Activated CD4-positive, CD25-positive, alpha-beta regulatory T cell treated with anti-CD3 and anti-CD28 coated beads, Interleukin-2, amount 50 U/mL, for 16 hours (primary cell): ENCODE data around the gene MAML2.
A peak's percentile ranks its signal among the peaks of the same experiment; 100 is the strongest.

ENCODE experiments used
- DNase-seq: peaks from one replicate; pipeline ENCODE4 v3.0.0-alpha.2; 2020; ENCODE audit warnings: low read depth, low spot score

The MAML2 gene

DNA sequence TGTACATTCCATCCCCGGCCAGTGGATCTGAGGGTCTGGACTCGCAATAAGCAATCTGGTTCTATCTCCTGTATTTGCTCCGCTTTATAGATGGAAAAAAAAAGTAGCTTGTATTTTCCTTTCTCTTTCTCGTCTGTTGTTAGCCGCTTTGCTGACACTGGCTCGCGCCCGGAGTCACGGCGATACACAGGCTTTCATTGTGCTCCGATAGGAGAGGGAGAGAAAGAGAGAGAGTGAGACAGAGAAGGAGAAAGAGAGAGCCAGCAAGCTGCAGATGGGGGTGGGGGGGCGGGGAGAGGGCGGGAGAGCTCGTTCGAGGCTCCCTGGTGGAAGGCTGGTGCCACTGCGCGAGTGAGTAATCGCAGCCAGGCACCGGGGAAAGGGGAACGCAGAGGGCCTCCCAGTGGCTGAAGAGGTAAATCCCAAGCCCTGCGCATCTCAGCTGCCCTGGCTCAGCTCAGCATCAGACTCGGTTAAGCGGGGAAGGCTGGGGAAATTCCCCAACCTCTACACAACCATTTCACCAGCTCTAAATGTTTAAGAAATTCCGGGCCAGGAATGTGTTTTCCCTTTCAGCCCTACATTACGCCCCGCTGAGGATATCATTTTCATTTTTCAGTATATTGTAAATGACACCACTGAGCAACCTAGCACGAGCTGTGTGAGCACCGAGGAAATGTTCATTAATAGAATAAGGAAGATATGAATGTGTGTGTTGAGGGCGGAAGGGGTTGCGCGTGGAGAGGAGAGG lies at the start of gene MAML2:
MAML2 (minus strand) TSS at position 235 of the 751 bp plus-strand sequence. CDS start 1,300 bp downstream, outside the sequence.
- peak; percentile 80 for DNase-seq

DNA sequence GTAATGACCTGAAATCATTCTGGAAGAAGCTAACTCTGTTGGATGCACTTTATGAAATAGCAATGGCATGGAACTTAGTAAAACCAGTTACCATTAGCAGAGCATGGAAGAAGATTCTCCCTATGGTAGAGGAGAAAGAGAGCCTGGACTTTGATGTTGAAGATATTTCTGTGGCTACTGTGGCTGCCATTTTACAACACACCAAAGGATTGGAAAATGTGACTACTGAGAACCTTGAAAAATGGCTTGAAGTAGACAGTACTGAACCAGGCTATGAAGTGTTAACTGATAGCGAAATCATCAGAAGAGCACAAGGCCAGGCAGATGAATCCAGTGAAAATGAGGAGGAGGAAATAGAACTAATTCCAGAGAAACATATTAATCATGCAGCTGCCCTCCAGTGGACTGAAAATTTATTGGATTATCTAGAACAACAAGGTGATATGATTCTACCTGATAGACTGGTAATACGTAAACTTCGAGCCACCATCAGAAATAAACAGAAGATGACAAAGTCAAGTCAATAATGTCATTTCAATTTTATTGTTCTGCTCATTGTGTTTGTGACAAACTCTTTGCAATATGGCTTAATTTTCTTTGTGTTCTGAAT lies 48.8 kb upstream of the MAML2 start:
- no peak for DNase-seq

DNA sequence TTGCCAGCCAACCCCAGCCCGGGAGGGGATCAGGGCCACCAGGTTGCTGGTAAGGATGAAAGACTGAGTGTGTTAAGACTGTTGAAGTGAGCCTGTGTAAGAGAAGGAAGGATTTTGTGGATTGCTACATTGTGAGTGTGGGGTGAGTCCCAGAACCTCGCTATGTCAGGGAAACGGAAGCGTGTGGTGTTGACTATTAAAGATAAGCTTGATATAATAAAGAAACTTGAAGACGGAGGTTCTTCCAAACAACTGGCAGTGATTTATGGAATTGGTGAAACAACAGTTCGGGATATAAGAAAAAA lies 47.4 kb upstream of the MAML2 start:
- no peak for DNase-seq

DNA sequence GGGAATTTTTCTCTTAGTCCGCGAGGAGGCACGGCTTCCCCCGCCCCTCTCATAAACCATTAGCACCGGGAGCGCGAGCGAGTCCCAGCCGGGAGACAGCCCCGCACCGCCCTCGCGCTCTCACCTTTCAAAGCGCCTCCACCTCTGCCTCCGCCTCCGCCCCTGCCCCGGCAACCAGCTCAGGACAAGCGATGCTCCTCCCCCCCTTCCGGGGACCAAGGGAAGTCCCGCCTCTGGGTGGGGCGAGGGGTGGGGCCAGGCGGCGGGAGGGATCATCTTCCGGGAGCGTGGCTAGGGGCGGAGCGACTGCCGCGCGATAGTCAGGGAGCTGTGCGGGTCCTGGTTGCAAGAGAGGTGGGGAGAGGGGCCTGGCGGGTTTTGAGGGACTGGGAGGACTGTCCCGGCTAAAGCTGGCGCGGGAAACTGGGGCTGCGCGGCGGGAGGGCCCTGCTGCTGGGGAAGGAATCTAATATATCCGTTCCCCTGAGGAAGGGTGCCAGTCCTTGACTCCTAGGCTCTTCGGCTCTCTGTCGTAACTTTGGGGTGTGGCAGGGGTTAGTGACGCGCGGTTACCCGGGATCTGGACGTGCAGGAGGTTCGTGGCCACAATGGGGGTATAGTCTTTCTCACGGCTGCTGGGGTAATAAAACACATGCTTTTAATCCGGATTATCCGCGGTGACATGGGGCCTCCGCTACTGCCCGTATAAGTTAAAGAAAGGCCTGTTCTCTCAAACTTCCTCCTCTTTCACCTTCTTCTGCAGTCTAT lies 46.9 kb upstream of the MAML2 start, which contains the start of the genes CCDC82 and JRKL:
CCDC82 (minus strand) TSS at position 193 of the 768 bp plus-strand sequence. CDS start 5,165 bp downstream, outside the sequence.
JRKL (plus strand) TSS at position 294 of the 768 bp plus-strand sequence. CDS start 637 bp downstream, outside the sequence.
- DNase-seq, result peak; percentile 97

DNA sequence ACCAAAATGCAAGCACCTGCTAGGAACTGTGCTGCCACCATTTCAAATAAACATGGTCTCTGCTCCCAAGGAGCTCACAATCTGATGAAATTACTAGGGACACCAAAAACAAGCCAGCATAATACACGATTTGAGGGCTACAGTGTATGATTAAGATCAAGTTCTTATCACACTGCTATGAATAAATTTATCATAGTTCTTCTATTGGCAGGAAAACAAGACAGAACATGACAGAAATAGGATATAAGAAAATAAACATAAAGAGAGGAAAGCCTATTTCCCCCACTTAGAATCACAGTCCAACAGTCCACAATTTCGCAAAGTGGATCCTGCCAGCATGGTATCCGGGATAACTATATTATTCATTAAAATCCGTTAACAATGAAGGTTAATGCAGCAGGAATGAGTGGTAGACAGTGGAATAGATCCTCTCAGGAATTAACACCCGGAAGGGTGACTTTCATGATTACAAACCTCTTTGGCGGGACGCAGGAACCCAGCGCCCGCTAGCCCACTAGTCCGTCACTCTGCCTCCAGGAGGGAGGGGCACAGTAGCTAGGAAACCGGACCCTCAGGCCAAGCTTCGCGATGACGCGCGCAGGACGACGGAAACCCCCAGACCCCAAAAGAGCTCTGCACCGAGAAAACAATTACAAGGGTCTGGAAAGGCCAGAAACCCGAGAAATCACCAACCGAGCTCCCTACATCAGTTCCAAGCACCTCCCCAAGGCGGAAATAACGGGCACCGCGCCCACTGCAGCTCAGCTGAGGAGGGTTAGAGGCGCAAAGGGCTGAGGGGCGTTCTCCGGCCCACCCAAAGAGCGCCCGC lies 46.1 kb upstream of the MAML2 start:
- no peak for DNase-seq

DNA sequence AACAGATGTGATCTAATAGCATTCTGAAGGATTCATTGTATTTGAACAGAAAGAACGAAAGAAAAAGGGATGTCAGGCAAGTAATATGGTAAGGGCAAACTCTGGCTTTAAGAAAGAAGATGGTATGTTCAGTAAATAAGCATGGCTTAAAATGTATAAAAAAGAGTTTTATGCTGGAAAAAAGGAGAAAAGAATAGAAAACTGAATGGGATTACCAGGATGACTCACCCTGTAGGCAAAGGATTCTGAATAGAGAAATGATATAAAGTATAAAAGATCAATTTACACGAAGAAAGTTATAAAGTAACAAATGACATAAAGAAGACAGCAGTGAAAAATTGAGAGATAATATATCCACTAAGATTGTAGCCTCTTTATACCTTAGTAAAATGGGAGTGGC lies 42.2 kb upstream of the MAML2 start:
- DNase-seq, result no peak

DNA sequence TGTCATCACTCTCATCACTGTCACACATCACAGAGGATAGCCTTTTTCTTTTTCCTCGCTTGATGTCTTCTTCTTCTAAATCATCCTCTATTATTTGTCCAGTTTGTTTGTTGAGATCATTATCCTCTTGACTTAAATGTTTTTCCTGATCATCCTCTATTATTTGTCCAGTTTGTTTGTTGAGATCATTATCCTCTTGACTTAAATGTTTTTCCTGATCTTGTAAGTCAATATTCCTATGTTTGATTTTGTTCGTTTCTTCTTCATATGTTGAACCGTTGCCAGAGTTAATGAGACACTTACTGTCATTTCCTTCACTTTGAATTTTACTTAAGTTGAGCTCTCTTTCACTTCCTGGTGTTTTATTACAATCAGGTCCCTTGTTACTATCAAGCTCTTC lies 41.2 kb upstream of the MAML2 start:
- DNase-seq, result no peak

DNA sequence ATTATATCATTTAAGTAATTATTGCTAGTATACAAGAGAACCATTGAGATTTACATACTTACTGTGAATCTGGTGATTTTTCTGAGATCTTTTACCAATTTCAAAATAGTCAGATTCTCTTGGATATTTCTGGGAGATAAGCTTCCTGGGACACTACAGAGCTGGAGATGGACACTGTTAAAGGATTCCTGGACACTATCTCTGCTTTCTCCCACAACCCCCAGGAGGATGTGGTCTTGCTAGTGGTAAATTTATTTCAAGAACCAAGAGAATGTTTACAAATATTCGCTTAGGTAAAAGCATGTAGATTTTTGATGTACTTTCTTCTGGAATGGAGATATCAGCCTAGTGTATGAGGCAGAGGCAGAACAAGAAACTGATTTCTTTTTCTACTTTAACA lies 33.8 kb upstream of the MAML2 start:
- DNase-seq, result no peak

DNA sequence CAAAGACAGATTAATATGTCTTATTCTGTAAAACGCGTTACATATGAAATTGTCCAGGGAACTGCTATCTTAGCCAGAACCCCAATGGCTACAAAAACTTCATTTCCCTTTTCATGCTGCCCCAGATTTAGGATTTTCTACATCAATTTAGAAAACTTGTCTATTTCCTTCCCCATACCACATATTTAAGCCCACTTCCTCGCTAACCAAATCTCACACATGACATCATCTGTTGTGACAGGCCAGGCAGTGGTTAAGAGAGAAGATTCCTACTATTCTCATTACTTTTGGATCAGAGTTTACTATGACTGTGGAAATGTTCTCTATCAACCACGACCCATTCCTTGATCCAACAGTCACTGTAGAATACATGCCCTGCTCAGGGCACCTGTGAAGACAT lies 30.8 kb upstream of the MAML2 start:
- DNase-seq, result no peak

DNA sequence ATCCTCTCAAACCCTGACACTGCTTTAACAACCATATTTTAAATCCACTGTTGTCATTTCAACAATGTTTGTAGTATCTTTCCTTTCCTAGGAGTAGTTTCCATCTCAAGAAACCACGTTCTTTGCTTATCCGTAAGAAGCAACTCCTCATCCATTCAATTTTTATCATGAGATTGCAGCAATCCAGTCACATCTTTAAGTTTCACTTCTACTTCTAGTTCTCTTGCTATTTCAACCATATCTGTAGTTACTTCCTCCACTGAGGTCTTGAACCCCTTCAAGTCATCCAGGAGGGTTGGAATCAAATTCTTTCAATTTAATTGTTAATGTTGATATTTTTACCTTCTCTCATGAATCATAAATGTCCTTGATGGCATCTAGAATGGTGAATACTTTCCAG lies 24.3 kb upstream of the MAML2 start:
- DNase-seq, result no peak

DNA sequence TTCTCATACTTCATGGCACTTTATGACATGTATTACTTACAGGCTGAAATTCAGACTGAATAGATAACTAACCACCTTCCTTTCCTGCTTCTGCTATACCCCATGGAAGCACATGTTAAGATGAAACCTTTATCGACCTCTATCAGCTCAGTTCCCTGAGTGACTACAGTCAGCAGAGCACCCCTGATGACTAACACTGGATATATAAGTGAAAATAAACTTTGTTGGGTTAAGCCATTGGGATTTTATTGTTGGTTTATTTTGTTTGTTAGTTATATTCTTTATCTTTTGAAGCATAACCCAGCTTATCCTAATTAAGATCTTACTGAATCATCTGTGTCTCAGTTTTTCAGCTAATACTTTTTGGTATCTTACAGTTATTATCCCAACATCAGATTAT lies 23.0 kb upstream of the MAML2 start:
- DNase-seq, result no peak

DNA sequence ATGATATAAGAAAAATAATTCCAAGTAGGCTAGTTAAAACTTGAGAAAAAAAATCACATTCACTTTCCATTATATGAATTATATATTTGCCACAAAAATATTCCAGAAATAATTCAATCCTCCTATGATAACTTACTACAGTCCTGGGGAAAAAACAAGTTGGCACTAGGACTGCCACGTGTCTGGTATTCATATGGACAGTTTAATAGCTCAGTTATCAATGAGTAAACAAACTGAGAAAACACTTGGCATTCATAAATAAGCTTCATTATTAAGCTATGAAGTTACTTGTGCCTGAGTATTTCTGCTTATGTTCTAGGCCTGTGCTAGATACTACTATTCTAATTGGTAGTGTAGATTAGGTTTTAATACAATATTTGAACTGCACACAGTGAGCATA lies 22.5 kb upstream of the MAML2 start:
- no peak for DNase-seq

DNA sequence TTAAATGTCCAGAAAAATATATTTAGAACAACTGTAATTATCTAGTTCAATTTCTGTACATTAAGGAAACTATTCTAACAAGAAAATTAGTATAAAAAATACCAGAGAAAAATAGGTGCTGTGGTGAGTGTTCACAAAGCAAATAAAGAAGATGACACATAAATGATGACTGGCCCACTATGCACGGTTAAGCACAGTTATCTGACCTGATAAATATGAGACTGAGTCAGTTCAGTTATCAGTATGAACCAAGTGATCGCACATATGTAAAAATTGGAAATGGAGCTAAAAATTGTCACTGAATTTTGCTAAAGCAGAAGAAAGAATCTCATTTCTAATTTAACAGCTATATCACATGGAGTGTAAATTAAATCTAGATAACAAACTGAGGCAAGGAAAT lies 18.8 kb upstream of the MAML2 start:
- no peak for DNase-seq

DNA sequence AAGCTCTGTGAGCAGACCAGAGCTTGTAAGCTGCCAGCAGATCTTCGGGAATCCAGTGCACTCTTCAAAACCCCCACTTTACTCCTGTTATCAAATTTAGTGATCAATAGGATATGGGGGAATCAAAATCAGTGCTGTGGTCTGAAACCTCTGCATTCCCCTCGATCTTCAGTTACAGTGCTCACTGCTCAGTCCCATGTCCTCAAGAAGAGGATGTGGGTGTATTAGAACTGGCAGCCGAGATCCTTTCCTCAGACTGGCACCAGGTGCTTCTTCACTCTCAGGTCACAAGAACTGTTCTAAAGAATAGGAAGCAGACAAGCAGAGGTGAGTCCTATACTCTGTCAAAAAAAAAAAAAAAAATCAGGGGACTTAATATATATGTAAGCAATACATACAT lies 15.3 kb upstream of the MAML2 start:
- no peak for DNase-seq

DNA sequence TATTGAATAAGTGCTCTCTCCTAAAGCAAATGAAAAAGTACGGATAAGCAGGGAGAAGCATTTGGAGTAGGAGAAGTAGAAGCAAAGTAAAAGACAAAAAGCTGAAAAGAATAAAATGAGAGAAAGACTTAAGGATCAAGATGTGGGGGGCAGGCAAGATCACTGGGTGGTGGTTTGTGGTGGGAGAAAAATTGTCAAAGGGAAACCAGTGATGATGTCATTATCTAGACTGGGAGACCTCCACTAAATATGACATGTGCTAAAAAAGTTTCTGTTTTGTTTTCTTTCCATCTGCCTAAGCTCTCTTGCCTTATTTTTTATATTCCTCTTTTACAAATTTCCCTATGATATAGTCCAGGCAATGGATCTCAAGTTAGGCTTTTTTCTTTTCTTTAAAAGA lies 14.8 kb upstream of the MAML2 start:
- DNase-seq, result no peak

DNA sequence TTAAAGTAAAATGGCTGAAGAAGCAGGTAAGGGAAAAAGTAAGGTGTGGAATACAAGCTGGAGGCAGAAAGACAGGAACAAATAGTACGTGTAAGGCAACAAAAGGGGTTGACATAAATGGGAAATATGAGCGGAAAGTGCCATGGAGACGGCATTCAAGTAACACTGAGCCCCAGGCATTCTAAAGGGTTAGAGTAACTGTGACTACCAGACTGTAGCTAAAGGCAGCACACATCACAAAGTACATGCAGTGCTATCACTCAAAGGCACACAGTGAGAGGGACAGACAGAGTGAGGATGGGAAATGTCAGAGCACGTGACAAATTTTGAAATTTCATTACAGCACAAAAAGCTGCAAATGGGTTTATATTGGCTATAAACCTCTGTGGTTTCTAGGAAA lies 13.9 kb upstream of the MAML2 start:
- no peak for DNase-seq

DNA sequence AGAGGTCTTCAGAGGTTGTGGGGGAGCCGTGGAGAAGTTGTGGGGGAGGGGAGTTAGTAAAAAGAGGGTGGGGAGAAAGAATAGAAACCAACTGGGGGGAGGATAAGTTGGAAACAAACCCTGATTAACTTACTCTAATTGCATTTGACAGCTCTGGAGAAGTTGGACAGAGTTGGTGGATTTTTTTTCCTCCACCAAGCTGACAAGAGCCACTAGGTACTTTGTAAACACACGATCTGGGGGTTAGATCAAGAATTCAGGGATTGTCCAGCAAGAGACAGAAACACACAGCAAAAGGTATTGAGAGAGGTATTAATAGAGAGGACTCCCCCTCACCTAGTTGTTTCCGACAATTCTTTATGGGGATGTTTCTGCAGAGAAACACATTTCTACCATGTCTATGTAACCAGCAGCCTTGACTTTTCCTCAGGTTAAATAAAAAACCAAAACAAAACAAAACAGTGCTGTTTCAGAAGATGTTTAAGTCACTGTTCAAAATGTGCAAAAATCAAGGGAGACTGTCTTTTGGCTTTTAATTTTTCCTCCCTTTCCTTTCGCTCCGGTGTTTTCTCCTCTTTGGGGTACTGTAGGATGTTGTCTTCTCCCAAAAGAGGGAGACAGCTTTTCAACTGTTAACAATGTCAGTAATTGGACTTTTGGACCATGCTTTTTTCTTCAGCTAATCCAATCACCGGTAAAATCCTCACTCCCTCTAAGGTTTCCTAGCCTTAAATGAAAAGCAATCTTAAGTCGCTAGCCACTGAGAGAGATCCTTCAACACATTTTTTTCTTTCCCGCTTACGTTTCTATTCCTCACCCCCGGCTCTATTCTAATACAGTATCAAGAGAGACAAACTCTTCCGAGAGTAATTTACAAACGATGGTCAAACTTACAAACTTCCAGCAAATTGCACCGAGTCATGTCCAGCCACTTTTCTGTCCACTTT lies 708 bp downstream of the MAML2 start:
- DNase-seq, result no peak

DNA sequence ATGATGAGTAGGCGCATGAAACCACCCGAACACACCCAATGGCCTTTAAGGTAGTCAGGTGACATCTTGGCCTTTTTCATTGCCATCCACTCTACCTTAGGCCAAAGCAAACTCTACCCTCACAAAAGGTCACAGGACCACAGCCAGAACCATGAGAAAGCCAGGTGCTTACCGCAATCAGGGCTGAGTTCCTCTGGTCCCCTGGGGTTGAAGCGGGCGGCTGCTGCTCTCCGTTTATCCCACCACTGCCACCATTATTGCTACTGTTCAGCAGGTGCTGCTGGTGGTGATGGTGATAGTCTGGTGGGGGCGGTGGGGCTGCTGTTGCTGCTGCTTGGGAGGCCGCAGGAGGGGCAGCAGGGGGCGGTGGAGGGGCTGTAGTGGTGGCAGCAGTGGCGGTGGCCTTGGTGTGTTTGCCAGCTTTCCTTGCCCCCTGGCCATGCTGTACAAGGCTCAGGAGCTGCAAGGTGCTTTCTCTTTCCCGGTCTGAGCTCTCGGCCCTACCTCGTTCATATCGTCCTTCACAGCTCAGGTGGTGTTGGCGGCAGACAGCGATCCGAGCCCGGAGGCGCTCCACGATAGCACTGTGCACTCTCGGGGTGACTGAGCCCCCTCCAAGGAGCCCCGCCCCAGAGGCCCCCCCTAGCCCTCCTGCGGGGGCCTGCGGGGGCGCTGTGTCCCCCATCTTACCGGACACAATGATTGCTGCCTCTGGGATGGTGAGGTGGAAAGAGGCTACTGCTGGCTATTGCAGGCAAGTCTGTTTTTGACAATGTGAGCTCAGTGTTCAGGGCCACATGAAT lies 1.6 kb downstream of the MAML2 start:
- peak; percentile 52 for DNase-seq

DNA sequence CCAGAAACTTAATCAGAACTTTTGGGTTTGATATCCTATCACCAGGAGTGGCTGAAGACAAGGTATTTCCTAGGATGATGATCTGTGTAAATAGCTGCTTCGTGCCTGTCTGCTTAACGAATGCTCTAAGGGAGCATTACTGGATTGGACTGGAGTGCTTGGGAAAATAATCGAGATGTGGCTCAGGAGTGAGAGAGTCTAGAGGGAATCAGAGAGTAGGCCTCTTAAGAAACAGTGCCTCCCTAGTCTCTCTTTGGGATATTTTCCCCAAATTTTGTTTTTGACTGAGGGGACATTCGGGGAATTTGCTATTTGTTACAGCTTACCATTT lies 2.5 kb downstream of the MAML2 start:
- no peak for DNase-seq
